Sigmoid colon (tissue), 4 donors: Measurements from ENCODE around the gene BIRC5.

Experiments
- CTCF ChIP-seq, 4 experiments: fragments of 450-650 bp in 3 of 4; fragments of 200-600 bp in 1 of 4; IDR thresholded peaks; one replicate each; pipeline ENCODE4 v1.5.1; 2016 to 2019; ENCODE audit warnings: antibody characterized with exemption in 4 of 4, mild to moderate bottlenecking in 3 of 4, moderate library complexity in 2 of 4
- EP300 ChIP-seq, 4 donors: sonication (generic); formaldehyde crosslinking; IDR thresholded peaks; one replicate each; pipeline ENCODE4 v1.6.1; 2017; ENCODE audit warnings: antibody characterized with exemption in 4 of 4
- POLR2A ChIP-seq, 2 donors: fragments of 450-650 bp; IDR thresholded peaks; one replicate each; pipeline ENCODE4 v1.6.1; 2016; ENCODE audit warnings: antibody characterized with exemption in 2 of 2, mild to moderate bottlenecking in 2 of 2, moderate library complexity in 2 of 2
- POLR2AphosphoS5 ChIP-seq, 4 donors: sonication (generic); formaldehyde crosslinking; IDR thresholded peaks; one replicate each; pipeline ENCODE4 v1.6.1; 2017; ENCODE audit warnings: antibody characterized with exemption in 4 of 4

GRCh38 chr17:78264590-78264989 lies 50.5 kb downstream of the BIRC5 start:
- TF ChIP-seq POLR2A (IDR thresholded peaks at IDR 0.05) (no peak), CTCF (IDR thresholded peaks at IDR 0.05) (no peak), POLR2AphosphoS5 (IDR thresholded peaks at IDR 0.05) (no peak), EP300 (IDR thresholded peaks at IDR 0.05) (no peak)
